ENCODE data around the gene CTTNBP2.

DNA sequence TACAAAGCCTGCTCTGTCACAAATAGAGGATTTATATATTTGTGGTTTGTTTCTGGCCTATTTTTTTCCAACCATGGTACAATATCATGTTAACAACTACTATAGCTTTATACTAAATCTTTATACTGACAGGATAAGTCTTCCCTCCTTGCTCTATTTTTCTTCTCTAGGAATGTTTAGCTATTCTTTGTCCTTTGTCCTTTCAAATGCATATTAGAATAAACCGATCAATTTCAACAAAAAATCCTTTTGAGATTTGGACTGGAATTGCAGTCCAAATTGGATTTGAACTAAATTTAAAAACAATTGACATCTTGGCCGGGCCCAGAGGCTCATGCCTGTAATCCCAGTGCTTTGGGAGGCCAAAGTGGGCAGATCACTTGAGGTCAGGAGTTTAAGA lies 39.2 kb upstream of the CTTNBP2 start:
- no peak for TF ChIP-seq POLR2A (IDR thresholded peaks at IDR 0.05)
- TF ChIP-seq, protein P1, sequence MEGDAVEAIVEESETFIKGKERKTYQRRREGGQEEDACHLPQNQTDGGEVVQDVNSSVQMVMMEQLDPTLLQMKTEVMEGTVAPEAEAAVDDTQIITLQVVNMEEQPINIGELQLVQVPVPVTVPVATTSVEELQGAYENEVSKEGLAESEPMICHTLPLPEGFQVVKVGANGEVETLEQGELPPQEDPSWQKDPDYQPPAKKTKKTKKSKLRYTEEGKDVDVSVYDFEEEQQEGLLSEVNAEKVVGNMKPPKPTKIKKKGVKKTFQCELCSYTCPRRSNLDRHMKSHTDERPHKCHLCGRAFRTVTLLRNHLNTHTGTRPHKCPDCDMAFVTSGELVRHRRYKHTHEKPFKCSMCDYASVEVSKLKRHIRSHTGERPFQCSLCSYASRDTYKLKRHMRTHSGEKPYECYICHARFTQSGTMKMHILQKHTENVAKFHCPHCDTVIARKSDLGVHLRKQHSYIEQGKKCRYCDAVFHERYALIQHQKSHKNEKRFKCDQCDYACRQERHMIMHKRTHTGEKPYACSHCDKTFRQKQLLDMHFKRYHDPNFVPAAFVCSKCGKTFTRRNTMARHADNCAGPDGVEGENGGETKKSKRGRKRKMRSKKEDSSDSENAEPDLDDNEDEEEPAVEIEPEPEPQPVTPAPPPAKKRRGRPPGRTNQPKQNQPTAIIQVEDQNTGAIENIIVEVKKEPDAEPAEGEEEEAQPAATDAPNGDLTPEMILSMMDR (IDR thresholded peaks at IDR 0.05), result no peak

All from thyroid gland (tissue), 4 donors.